PFSK-1 (cell line): ENCODE results near the gene ADAT2.

Experiments
- POLR2AphosphoS5 ChIP-seq: IDR thresholded peaks from 2 replicates; pipeline ENCODE4 v1.6.1; 2012; ENCODE audit warnings: low read depth, mild to moderate bottlenecking, control low read depth, low read length, moderate library complexity
- SIN3A ChIP-seq: IDR thresholded peaks from 2 replicates; pipeline ENCODE4 v1.6.1; 2012; ENCODE audit warnings: mild to moderate bottlenecking, low read length, moderate library complexity, borderline replicate concordance; ENCODE audit not compliant: insufficient read depth
- TAF1 ChIP-seq: IDR thresholded peaks from 2 replicates; pipeline ENCODE4 v1.6.1; 2012; ENCODE audit warnings: low read length, control low read depth, borderline replicate concordance; ENCODE audit not compliant: insufficient read depth
- TF ChIP-seq, protein P1 (sequence below), 2 experiments: IDR thresholded peaks; 2 replicates each; pipeline versions ENCODE4 v1.6.1 to v1.8.0; 2011 to 2012; ENCODE audit warnings: low read depth in 2 of 2, low read length in 2 of 2, control low read depth in 1 of 2, inconsistent platforms in 1 of 2, mild to moderate bottlenecking in 1 of 2, moderate library complexity in 1 of 2; ENCODE audit not compliant: insufficient read depth in 1 of 2

- TF ChIP-seq POLR2AphosphoS5 (no peak), TAF1 (no peak), SIN3A (no peak)
- TF ChIP-seq, protein P1, sequence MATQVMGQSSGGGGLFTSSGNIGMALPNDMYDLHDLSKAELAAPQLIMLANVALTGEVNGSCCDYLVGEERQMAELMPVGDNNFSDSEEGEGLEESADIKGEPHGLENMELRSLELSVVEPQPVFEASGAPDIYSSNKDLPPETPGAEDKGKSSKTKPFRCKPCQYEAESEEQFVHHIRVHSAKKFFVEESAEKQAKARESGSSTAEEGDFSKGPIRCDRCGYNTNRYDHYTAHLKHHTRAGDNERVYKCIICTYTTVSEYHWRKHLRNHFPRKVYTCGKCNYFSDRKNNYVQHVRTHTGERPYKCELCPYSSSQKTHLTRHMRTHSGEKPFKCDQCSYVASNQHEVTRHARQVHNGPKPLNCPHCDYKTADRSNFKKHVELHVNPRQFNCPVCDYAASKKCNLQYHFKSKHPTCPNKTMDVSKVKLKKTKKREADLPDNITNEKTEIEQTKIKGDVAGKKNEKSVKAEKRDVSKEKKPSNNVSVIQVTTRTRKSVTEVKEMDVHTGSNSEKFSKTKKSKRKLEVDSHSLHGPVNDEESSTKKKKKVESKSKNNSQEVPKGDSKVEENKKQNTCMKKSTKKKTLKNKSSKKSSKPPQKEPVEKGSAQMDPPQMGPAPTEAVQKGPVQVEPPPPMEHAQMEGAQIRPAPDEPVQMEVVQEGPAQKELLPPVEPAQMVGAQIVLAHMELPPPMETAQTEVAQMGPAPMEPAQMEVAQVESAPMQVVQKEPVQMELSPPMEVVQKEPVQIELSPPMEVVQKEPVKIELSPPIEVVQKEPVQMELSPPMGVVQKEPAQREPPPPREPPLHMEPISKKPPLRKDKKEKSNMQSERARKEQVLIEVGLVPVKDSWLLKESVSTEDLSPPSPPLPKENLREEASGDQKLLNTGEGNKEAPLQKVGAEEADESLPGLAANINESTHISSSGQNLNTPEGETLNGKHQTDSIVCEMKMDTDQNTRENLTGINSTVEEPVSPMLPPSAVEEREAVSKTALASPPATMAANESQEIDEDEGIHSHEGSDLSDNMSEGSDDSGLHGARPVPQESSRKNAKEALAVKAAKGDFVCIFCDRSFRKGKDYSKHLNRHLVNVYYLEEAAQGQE (IDR thresholded peaks at IDR 0.05; ENCODE audit: insufficient read depth in 1 of 2, low read depth in 2 of 2, low read length in 2 of 2) = no peak
These were observed 17.5 kb upstream of the ADAT2 start for GRCh38 chr6:143468026-143468425.
